ENCODE measurements around the gene EVI2B.

DNA sequence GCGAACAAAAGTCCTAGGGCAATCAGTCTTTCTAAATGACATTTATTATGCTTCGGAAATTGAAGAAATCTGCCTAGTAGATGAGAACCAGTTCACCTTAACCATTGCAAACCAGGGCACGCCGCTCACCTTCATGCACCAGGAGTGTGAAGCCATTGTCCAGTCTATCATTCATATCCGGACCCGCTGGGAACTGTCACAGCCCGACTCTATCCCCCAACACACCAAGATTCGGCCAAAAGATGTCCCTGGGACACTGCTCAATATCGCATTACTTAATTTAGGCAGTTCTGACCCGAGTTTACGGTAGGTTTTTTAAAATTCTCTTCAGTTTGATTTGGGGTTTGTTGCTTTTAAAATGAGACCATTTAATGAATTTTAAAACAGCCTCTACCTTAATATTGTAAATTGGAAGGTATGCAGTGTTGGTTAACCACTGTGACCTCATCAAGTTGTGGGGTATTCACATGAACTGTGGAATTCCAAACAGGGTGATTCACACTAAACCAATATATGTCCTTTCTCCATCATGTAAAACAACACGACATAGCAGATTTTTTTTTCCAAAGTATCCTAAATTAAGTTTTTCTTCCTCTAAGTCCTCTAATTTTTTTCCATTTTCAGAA is 13.8 kb upstream of the EVI2B start:
- TF ChIP-seq CTCF (IDR thresholded peaks at IDR 0.05; ENCODE audit: low read depth, low read length, poor library complexity, severe bottlenecking) (no peak), EZH2phosphoT487 (IDR thresholded peaks at IDR 0.05; ENCODE audit: borderline replicate concordance, low read length) (no peak)

Data from DOHH2 (cell line).